NT2/D1 (cell line): ENCODE data around the gene GSTM2.

Source experiments
- YY1 ChIP-seq: IDR thresholded peaks from 2 replicates; pipeline ENCODE4 v1.6.1; 2011; ENCODE audit not compliant: insufficient read length, insufficient read depth
- ZNF274 ChIP-seq: IDR thresholded peaks from 2 replicates; pipeline ENCODE4 v1.6.1; 2011; ENCODE audit warnings: mild to moderate bottlenecking, low read depth, low read length

- TF ChIP-seq YY1 (no peak), ZNF274 (no peak)
Measured at GRCh38 chr1:109634292-109634691, 33.6 kb upstream of the GSTM2 start.
